EH (cell line): Measurements from ENCODE around the gene SNTG2.
"Not testable (repeated sequence)": the region's sequence is repeated elsewhere in the genome, so short reads cannot be mapped to it uniquely, and the experiment has no call there.

Experiments
- DNase-seq: peaks from one replicate; pipeline ENCODE4 v3.0.0-alpha.2; 2015; ENCODE audit warnings: low read depth

SNTG2 gene

DNA sequence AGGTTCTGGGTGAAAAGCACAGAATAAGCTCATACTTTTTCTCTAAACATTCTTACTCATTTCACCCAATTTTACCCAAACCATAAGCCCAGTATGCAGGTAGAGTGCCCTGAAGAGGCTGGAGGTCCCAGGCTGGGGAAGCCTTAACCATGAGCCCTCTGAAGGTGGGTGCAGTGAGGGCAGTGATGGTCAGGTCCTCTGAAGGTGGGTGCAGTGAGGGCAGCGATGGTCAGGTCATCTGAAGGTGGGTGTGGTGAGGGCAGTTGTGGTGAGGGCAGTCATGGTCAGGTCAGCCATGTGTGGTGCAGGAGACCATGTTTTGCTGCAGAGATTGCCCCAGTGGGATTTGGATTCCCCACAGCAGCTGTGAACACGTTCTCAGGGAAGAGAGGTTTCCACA lies 148.8 kb downstream of the SNTG2 start:
- no peak for DNase-seq

DNA sequence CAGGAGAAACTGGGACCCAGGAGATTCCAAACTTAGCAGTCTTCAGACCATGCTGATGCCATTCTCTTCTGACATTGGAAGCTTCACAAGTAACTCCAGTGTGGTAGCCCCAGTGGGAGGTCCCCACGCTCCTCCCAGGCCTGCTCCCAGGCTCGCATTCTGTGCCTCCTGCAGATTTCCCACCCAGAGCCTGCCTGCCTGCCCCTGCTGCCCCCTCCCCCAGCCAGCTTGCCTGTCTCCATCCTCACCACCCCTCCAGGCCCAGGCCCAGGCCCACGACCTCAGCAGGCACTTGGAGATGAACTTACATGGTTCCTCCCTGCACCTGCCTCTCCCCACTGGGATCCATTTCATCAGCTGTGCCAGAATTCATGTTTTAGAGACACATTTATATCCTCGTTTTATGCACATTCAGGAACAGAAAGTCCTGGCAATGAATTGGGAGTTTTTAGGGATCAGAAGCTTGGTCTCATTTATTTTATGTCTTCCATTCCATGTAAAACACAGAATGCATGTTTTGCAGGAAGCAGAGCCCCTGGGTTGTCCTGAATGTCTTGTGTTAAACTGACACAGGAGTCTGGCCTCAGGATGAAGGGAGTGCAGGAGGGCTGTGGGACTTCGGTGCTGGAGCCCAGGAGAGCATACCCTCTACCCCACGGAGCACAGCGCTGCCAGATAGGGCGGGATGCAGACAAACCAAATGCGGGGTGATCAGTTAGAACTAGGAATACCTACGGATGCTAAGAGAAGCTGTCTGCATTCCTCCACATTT lies 150.5 kb downstream of the SNTG2 start:
- no peak for DNase-seq

DNA sequence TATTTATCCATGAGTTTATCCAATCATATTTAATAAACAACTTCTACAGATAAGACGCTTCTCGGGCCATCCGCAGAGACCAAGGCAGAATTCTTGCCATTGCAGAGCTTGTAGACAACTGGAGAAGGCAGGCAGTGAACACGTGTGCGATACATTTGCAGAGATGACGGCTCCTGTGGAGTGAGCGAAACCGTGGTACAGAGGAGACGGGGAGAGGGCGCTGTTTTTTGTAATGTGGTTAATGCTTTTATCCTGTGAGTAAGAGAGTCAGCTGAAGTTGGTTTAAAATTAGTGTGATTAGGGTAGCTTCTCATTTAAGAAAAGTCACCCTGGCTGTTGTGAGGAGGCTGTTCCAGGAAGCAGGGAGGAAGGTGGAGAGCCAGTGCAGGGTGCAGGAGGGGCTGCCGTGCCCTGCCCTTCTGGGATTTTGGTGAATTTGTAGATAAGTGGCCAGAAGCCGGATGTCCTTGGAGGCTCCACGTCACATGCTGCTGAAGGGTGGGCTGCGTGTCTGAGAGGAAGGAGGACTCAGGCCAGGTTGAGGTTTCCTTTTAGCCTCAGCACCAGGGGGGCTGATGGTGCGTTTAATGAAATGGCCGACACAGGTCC lies 151.4 kb downstream of the SNTG2 start:
- DNase-seq = no peak

DNA sequence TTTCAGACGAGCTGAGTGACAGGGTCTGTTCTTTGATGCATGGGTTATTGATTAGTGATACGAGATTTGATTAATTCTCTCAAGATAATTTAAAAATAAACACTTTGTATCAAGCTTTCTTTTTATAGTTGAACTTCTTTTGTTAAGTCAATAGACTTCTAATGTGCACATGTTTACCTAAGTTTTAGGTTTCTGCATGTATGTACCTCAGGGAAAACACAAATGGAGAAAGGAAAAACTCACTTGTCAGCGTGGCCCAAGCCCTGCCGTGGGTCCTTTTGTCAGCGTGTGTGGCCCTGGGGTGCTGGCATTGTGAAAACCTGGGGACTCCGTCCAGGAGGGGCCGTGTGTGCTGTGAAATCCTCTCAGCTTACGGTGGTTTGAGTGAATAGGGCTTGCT lies 153.7 kb downstream of the SNTG2 start:
- no peak for DNase-seq

DNA sequence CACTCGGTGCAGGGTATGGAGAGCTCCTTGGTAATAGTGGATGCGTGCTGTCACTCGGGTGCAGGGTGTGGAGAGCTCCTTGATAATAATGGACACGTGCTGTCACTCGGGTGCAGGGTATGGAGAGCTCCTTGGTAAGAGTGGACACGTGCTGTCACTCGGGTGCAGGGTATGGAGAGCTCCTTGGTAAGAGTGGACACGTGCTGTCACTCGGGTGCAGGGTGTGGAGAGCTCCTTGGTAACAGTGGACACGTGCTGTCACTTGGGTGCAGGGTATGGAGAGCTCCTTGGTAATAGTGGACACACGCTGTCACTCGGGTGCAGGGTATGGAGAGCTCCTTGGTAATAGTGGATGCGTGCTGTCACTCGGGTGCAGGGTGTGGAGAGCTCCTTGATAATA lies 155.7 kb downstream of the SNTG2 start:
- not testable (repeated sequence) for DNase-seq

DNA sequence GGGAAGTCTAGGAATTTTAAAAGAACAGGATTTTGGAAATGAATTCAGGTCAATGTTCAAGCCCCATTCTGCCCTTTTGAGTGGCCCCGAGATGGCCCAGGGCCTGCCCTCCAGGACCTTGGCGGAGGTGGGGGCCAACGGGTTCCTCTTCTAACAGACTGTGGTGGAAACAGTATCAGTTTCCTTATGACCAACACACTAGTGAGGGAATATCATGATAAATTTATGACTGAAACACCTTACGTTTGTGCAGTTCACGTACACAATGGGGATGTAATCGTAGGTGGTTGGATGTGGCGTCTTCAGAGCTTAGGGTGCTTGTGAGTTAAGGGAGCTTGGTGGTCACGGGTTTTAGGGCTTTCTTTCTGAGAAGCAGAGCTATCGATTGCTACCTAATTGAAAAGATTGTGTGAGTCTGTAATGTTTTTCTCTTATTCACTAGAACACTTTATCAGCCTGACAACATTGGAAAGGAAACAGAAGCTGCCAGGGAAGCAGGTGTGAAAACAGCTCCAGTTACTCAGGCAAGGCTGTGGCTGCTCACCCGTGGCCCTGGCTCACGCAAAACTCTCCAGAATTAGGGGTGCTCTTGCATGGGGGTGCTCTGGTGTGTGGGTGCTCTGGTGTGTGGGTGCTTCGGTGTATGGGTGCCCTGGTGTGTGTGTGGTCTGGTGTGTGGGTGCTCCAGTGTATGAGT lies 165.3 kb downstream of the SNTG2 start:
- no peak for DNase-seq

DNA sequence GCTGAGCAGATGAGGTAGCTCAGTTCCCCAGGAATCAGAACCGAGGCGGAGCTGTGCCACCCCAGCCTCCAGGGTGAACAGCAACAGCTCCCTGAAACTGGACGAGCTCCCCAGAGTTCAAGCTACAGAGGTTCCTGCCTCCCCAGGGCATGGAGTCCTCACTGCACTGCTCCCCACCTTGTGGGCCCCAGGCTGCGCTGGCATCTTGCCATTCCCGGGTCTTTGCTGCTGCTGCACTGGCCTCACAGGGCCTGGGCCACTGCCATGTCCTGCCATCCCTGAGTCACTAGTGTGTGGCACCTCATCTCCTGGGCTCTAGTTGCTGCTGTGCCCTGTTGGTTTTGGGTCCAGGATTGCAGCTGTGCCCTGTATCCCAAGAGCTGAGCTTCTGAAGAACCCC lies 166.9 kb downstream of the SNTG2 start:
- no peak for DNase-seq

DNA sequence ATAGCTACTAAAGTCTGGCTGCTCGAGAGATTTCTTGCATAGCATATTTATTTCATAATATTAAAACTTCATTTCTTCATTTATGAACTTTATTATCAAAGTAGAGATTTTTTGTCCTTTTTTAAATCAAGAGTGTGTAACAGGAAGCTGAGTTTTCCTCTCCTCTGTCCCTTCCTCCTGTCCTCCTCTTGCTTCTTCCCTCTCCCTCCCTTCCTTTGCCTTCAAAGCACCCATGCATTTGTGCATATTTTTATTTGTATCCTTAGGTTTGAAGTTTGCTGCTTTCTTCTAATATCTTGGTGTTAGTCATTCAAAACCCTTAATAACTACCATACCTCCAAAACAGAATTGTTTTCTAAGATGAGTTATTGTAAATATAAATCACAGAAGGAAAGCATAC lies 174.6 kb downstream of the SNTG2 start:
- DNase-seq = no peak

DNA sequence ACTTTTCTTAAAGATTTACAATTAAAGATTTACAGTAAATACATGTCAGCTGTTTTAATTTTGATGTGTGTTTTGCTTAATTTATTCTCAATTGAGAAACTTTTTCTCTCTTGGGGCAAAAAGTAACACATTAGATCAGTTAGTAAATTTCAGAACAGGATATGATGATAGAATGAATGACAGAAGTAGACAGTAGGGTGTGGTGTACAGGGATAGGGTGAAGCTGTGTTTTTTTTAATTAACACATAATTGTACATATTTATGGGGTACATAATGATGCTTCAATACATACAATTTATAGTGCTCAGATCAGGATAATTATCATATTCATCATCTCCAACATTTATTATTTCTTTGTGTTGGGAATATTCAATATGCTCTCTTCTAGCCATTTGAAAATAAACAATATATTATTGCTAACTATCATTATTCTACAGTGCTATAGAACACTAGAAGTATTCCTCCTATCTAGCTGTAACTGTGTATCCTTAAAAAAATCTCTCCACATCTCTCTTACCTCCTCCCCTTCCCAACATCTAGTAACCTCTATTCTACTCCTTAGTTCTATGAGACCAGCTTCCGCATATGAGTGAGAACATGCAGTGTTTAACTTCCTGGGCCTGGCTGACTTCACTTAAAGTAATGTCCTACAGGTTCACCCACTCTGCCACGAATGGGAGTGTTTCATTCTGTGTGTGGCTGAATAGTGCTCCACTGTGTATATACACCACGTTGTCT lies 175.2 kb downstream of the SNTG2 start:
- no peak for DNase-seq

DNA sequence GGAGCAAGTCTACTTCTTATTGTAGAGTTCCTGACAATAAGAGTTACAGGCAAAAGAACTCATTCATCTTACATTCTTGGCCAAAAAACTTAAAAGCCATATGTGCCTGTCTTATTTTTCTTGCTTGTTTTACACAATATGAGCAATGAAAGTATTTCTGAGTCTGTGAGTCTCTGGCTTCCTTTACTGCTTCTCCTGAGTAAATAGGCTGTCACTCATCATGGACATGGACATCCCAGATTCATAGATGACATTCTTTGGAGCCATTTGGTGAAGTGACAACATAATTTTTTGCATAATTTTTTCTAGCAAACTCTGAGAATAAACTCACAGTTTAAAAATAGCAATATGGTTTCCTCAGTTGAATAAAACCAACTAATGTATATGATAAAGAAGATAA lies 179.3 kb downstream of the SNTG2 start:
- DNase-seq = no peak

DNA sequence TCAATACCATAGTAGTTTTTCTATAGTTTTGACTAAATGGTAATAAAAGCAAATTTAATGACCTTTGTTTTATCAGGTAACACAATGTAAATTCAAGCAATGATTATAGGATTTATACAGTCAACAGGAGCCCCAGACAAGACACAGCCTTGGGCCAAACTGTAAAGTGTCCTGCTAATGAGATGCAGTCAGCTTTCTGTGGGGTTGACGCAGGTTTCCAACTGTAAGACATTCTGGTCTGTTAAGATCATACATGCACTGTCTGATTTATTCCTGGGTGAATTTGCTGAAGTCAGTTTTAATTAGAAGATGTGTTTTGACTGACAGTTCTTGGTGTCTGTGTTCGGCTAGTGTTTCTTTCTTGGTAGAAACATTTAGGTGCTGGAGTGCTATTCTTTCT lies 180.3 kb downstream of the SNTG2 start:
- no peak for DNase-seq

DNA sequence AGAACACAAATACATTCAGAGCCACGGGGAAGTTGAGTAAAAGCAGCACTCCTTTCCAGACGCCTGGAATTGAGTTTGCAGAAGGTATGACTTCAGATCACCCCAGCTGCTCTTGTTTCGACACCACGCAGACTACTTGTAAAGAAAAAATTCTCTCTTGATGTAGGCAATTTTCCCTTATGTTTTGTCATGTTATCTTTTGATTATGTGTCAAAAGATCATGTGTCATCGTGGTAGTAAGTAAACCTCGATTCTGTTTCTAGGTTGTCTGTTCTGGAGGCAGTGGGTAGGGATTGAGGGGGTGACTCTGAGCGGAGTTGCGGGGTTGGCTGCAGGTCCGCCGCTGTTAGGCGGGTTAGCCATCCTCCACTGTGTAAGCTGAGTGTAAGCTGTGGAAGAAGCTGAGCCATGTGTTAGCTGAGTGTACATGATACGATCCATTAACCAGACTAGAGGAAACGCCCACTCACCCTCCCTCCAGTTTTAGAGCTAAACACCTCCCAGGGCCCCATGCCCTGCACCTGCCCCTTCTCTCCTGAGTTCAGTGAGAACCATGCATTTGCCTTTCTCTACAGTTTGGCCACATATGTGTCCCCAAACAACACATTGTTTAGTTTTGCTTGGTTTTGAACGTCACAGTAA lies 181.8 kb downstream of the SNTG2 start:
- DNase-seq = no peak

DNA sequence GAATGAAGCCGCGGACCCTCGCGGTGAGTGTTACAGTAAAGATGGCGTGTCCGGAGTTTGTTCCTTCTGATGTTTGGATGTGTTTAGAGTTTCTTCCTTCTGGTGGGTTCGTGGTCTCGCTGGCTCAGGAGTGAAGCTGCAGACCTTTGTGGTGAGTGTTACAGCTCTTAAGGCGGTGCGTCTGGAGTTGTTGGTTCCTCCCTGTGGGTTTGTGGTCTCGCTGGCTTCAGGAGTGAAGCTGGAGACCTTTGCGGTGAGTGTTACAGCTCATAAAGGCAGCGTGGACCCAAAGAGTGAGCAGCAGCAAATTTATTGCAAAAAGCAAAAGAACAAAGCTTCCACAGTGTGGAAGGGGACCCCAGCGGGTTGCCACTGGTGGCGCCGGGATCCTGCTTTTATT lies 183.2 kb downstream of the SNTG2 start:
- DNase-seq = not testable (repeated sequence)

DNA sequence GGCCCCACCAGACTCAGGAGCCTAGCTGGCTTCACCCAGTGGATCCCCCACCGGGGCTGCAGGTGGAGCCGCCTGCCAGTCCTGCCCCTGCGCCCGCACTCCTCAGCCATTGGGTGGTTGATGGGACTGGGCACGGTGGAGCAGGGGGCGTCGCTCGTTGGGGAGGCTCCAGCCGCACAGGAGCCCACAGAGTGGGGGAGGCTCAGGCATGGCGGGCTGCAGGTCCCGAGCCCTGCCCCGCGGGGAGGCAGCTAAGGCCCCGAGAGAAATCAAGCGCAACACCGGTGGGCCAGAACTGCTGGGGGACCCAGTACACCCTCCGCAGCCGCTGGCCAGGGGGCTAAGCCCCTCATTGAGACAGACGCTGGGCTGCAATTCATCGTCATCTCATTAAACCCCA lies 184.0 kb downstream of the SNTG2 start:
- DNase-seq = no peak

DNA sequence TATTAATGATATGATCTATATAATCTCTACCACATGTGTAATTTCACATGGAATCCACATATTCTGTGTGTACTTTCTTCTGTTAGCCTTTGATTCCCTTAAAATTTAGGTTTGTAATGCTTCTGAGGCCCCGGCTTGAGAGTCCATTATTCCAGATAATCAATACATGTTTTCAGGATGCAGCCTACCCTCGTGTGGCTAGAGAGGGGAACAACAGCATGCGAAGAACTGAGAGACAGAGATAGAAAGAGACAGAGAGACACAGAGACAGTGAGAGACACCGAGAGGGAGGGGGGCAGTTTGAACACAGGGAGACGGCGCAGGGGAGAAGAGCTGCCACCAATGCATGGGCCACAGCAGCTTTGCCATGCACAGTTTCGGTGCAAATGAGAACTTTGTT lies 185.4 kb downstream of the SNTG2 start:
- DNase-seq = peak; percentile 7

DNA sequence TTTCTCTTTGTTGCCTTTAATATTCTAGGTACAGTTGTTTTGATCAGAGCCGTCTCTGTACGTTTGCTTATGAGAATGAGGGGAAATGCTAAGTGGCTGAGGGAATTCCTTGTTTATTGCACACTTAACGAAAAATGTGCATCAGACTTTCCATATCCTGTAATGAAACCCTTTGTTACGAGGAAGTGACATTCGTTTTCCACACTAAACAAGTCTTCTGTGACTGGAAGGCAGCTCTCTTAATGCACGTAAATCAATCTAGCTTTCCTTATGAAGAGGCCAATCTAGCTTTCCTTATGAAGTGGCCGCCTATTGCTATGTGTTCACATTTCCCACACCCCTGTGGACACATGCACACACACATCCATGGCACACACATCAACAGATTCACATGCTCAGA lies 186.2 kb downstream of the SNTG2 start:
- DNase-seq = no peak

DNA sequence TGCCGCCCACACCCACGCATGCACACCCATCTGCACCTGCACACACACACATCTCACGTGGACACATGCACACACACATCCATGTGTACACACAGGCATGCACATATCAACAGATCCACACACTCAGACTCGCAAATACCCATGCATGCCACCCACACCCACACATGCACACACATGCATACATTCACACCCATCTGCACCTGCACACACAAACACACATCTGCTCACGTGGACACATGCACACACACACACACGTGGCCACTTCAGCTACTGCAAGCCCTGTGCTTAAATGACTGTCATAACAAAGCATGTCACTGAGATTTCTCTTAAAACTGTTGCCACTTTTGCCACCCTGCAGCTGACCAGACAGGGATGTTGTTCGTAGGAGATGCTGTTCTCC lies 186.6 kb downstream of the SNTG2 start:
- DNase-seq = no peak

DNA sequence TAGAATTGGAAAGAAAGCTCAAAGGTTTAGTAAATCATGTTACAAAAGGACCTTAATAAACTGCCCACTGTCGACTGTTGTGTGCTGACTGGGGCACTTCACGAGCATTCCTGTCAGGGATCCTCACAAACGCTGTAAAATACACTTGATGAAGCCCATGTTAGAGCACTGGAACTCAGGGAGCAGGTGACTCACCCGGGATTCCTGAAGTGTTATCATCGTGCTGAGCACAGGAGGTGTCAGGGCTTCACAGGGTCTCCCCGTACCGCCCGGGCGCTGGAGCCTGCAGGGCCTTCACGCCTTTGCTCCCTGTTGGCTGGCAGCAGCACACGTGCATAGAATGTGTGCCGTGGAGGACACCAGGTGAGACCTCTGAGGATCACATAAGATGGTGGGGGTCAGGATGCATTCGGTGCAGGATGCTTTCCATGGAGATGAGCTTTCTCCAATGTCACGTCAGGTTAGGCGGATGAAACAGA lies 187.3 kb downstream of the SNTG2 start:
- no peak for DNase-seq

DNA sequence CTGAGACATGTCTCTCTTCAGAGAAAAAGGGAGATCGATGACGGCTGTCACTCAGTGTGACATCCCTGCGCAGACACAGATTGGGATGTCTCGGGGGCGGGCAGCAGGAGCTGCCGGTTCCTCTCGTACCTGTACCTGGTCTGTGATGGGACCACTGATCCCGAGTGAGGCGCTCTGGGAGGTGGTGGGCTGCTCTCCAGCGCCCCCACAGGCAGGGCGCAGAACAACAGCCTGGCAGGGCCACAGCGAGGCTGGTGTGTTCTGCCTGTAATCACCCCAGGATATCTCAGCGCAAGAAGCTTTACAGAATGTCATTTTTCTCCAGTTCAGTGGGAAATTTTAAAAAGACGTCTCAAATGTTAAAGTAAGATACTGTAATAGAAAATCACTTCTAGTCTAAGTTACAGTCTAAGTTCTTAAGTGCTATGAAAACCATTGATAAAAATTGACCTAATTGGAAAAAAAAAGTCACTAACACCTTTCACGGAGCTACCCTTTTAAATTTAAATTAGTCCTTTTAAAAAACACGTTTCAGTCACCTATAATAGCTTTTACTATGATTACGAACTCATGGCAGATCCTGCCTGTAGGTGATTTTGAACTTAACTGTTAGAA lies 189.8 kb downstream of the SNTG2 start:
- peak; percentile 5 for DNase-seq

DNA sequence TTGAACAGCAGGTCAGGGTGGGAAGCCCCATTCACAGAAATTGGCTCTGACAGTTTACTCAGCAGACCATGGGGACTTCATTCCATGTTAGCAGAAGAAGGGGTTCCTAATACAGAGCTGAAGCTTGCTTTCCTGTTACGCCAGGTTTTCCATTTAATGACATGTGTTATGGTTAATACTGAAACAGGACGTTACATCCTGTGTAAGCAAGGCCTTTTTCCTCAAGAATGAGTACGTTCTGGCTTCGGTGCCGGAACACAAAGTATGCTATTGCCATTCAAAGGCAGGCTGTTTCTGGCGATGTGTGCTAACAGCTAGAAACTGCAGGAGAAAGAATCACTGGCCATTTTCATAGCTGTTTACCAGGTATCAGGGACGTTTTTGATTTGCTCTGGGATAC lies 190.4 kb downstream of the SNTG2 start:
- no peak for DNase-seq

DNA sequence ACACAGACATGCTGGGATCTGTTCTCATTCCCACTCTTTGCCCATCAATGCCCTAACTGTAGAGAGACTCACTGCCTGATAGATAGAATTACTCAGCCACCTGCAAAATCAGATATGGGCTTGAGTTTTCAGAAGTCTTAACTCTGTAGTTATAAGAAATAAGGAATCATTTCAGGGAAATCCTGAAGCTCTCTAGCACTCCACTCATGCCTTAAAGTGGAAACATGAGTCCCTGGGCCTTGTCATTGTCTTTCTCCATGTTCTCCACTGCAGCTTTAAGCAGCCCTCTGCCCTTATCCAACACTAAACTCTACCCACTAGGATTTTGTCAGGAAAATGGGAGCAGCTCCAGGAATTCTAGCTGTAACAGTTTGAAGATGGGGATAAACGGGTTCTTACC lies 192.5 kb downstream of the SNTG2 start:
- no peak for DNase-seq
